MM.1S (cell line): ENCODE results near the gene MACROD2.

Experiments
- DNase-seq: peaks from one replicate; pipeline ENCODE4 v3.0.0-alpha.2; 2015
- H2AFZ ChIP-seq: fragments of 300-600 bp; sonication (generic); 2 replicates; pipeline ENCODE4 v1.6.0; 2016; ENCODE audit warnings: antibody characterized with exemption, low read length
- H3F3A ChIP-seq: fragments of 300-600 bp; sonication (generic); 2 replicates; pipeline ENCODE4 v1.6.1; 2016; ENCODE audit warnings: mild to moderate bottlenecking, antibody characterized with exemption, low read length, moderate library complexity, mixed read lengths; ENCODE audit not compliant: insufficient read depth
- H3K27ac ChIP-seq: fragments of 300-600 bp; sonication (generic); 2 replicates; pipeline ENCODE4 v1.5.1; 2016; ENCODE audit warnings: mild to moderate bottlenecking, low read length
- H3K27me3 ChIP-seq: fragments of 300-600 bp; sonication (generic); replicated peaks from 2 replicates; pipeline ENCODE4 v1.6.0; 2016; ENCODE audit warnings: low read length; ENCODE audit not compliant: insufficient read depth
- H3K36me3 ChIP-seq: fragments of 300-600 bp; sonication (generic); replicated peaks from 2 replicates; pipeline ENCODE4 v1.6.1; 2016; ENCODE audit warnings: mild to moderate bottlenecking, low read length, mixed read lengths; ENCODE audit not compliant: insufficient read depth
- H3K4me1 ChIP-seq: fragments of 300-600 bp; sonication (generic); 2 replicates; pipeline ENCODE4 v1.6.1; 2016; ENCODE audit warnings: low read length, mixed read lengths
- H3K4me2 ChIP-seq: fragments of 300-600 bp; sonication (generic); 2 replicates; pipeline ENCODE4 v1.6.0; 2016; ENCODE audit warnings: low read depth, low read length
- H3K4me3 ChIP-seq: fragments of 300-600 bp; sonication (generic); 2 replicates; pipeline ENCODE4 v1.5.1; 2016; ENCODE audit warnings: low read length, mixed read lengths
- H3K79me2 ChIP-seq: fragments of 300-600 bp; sonication (generic); 2 replicates; pipeline ENCODE4 v1.6.1; 2016; ENCODE audit warnings: mixed run types, low read length, mixed read lengths
- H3K9ac ChIP-seq: fragments of 300-600 bp; sonication (generic); 2 replicates; pipeline ENCODE4 v1.6.1; 2016; ENCODE audit warnings: low read length, mixed read lengths
- H3K9me2 ChIP-seq: fragments of 300-600 bp; sonication (generic); replicated peaks from 2 replicates; pipeline ENCODE4 v1.6.1; 2016; ENCODE audit warnings: mild to moderate bottlenecking, low read length, mixed read lengths; ENCODE audit not compliant: insufficient read depth
- H3K9me3 ChIP-seq: fragments of 300-600 bp; sonication (generic); replicated peaks from 2 replicates; pipeline ENCODE4 v1.6.1; 2016; ENCODE audit warnings: mild to moderate bottlenecking, low read length, mixed read lengths; ENCODE audit not compliant: insufficient read depth
- H4K20me1 ChIP-seq: fragments of 300-600 bp; sonication (generic); 2 replicates; pipeline ENCODE4 v1.6.1; 2016; ENCODE audit warnings: mild to moderate bottlenecking, low read length, moderate library complexity, mixed read lengths; ENCODE audit not compliant: insufficient read depth
- CTCF ChIP-seq: fragments of 300-600 bp; sonication (generic); IDR thresholded peaks from 2 replicates; pipeline ENCODE4 v1.5.1; 2016; ENCODE audit warnings: antibody characterized with exemption, low read length, mixed read lengths
- EZH2 ChIP-seq: fragments of 300-600 bp; sonication (generic); optimal IDR thresholded peaks from 2 replicates; pipeline ENCODE3; 2017; ENCODE audit warnings: low read depth, mild to moderate bottlenecking, antibody characterized with exemption, low read length, mixed read lengths
- EZH2phosphoT487 ChIP-seq: fragments of 300-600 bp; sonication (generic); IDR thresholded peaks from 2 replicates; pipeline ENCODE4 v1.6.1; 2018; ENCODE audit warnings: antibody characterized with exemption, low read length

Gene MACROD2

GRCh38 chr20:15214051-15214450, 1218.7 kb downstream of the MACROD2 start:
- H4K20me1 ChIP-seq: no peaks in the 10 kb centered on the region
- H3K36me3 ChIP-seq: no peaks in the 10 kb centered on the region
- no peaks in the 10 kb centered on the region for H3K79me2 ChIP-seq
- H3K4me1 ChIP-seq: no peaks in the 10 kb centered on the region
- no peak overlapping the region for H3K9ac ChIP-seq
- TF ChIP-seq EZH2: no peak
- no peak for TF ChIP-seq EZH2phosphoT487
- no peak for TF ChIP-seq CTCF
- no peaks in the 10 kb centered on the region for H3F3A ChIP-seq
- H3K4me2 ChIP-seq: no peak overlapping the region
- H3K4me3 ChIP-seq: no peak overlapping the region
- H2AFZ ChIP-seq: no peak overlapping the region
- DNase-seq: no peak
- no peak overlapping the region for H3K27ac ChIP-seq
- no peaks in the 10 kb centered on the region for H3K9me2 ChIP-seq
- H3K27me3 ChIP-seq: no peaks in the 10 kb centered on the region
- no peaks in the 10 kb centered on the region for H3K9me3 ChIP-seq

- no peaks in the 10 kb centered on the region for H3K27me3 ChIP-seq
- H3K27ac ChIP-seq: no peak overlapping the region
- no peaks in the 10 kb centered on the region for H3K4me1 ChIP-seq
- H3K9me2 ChIP-seq: no peaks in the 10 kb centered on the region
- H3K9me3 ChIP-seq: no peaks in the 10 kb centered on the region
- no peaks in the 10 kb centered on the region for H3F3A ChIP-seq
- H3K36me3 ChIP-seq: no peaks in the 10 kb centered on the region
- no peak overlapping the region for H3K4me2 ChIP-seq
- TF ChIP-seq EZH2: no peak
- TF ChIP-seq EZH2phosphoT487: no peak
- no peak for TF ChIP-seq CTCF
- H3K9ac ChIP-seq: no peak overlapping the region
- no peaks in the 10 kb centered on the region for H4K20me1 ChIP-seq
- no peak overlapping the region for H3K4me3 ChIP-seq
- no peaks in the 10 kb centered on the region for H3K79me2 ChIP-seq
- no peak for DNase-seq
- no peak overlapping the region for H2AFZ ChIP-seq
These were observed 1224.8 kb downstream of the MACROD2 start for GRCh38 chr20:15220009-15220656.

- no peak for TF ChIP-seq EZH2phosphoT487
- no peak for TF ChIP-seq EZH2
- no peak for TF ChIP-seq CTCF
- Histone ChIP-seq H3K9me2 (no peaks in the 10 kb centered on the region), H2AFZ (no peak overlapping the region), H4K20me1 (no peaks in the 10 kb centered on the region), H3K9ac (no peak overlapping the region), H3F3A (no peaks in the 10 kb centered on the region), H3K79me2 (no peaks in the 10 kb centered on the region), H3K27ac (no peak overlapping the region), H3K36me3 (no peaks in the 10 kb centered on the region), H3K27me3 (no peaks in the 10 kb centered on the region), H3K4me2 (no peak overlapping the region), H3K4me1 (no peaks in the 10 kb centered on the region), H3K4me3 (no peak overlapping the region), H3K9me3 (no peaks in the 10 kb centered on the region)
- DNase-seq: no peak
These were observed 1225.7 kb downstream of the MACROD2 start for GRCh38 chr20:15220778-15221565.
